Chondrocyte (in vitro differentiated cells): ENCODE measurements around the gene NARS2. TPM values are rescaled to one million over a fixed set of nuclear protein-coding genes. Genes with fewer than 3 reads are reported as not detected.

Experiments used
- DNase-seq: peaks from one replicate; pipeline ENCODE4 v3.0.0; 2021; ENCODE audit warnings: mixed read lengths, low spot score
- H3K27ac Mint-ChIP-seq: one replicate; pipeline ENCODE4 v1.8.0; 2021; ENCODE audit warnings: mild to moderate bottlenecking, moderate library complexity, mixed read lengths; ENCODE audit not compliant: unreplicated experiment
- H3K27me3 Mint-ChIP-seq: 2 replicates; pipeline ENCODE4 v1.8.0; 2021; ENCODE audit warnings: low read depth, mixed read lengths
- H3K36me3 Mint-ChIP-seq: 2 replicates; pipeline ENCODE4 v1.8.0; 2021; ENCODE audit warnings: low read depth, mixed read lengths
- H3K4me1 Mint-ChIP-seq: 2 replicates; pipeline ENCODE4 v1.8.0; 2021; ENCODE audit warnings: low read depth, mild to moderate bottlenecking, mixed read lengths
- H3K4me3 Mint-ChIP-seq: one replicate; pipeline ENCODE4 v1.8.0; 2021; ENCODE audit warnings: mild to moderate bottlenecking, moderate library complexity, mixed read lengths; ENCODE audit not compliant: unreplicated experiment
- H3K9me3 Mint-ChIP-seq: 2 replicates; pipeline ENCODE4 v1.8.0; 2021; ENCODE audit warnings: low read depth, mixed read lengths
- CTCF ChIP-seq: fragments of 200-600 bp; sonication (generic); IDR thresholded peaks from 2 replicates; pipeline ENCODE4 v1.5.0; 2021; ENCODE audit warnings: antibody characterized with exemption, mild to moderate bottlenecking, moderate library complexity
- total RNA-seq: library from RNA; stranded (reverse); gene quantifications from 3 replicates; pipeline ENCODE4 v1.2.1, GENCODE V29; 2021

Gene NARS2
- total RNA-seq, 1 donor from 2014 or later: 12.4 TPM

DNA sequence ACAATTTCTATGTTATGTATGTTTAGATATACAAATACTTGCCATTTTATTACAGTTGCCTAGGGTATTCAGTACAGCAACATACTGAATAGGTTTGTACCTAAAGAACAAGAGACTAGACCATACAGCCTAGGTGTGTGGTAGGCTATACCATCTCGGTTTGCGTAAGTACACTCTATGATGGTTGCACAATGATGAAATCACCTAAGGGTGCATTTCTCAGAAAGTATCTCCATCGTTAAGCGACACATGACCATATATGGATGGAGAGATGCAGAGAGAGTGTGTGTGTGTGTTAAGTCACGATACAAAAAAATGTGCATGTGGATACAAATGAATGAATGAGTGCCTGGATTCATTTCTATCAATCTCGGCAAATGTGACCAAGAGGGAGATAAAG is 37.7 kb downstream of the NARS2 start:
- Mint-ChIP-seq H3K36me3 (peaks cover 2% of the 10 kb centered on the region), H3K27ac (no peak overlapping the region), H3K9me3 (no peaks in the 10 kb centered on the region), H3K27me3 (no peaks in the 10 kb centered on the region), H3K4me3 (no peak overlapping the region), H3K4me1 (peaks cover 23% of the 10 kb centered on the region)
- no peak for TF ChIP-seq CTCF
- DNase-seq: no peak

DNA sequence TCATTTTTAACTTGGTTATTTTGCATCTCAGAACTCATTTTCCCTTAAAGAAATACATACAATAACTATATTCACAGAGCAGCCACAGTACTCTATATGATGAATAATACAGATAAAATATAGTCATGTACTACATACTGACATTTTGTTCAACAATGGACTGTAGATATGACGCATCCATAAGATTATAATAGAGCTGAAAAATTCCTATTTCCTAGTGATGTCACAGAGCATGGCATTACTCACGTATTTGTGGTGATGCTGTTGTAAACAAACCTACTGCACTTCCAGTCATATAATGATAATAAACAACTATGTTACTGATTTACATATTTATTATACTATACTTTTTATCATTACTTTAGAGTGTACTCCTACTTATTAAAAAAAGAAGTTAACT is 38.7 kb downstream of the NARS2 start:
- Mint-ChIP-seq H3K27ac (no peak overlapping the region), H3K9me3 (no peaks in the 10 kb centered on the region), H3K27me3 (no peaks in the 10 kb centered on the region), H3K4me3 (no peak overlapping the region), H3K4me1 (peaks cover 21% of the 10 kb centered on the region), H3K36me3 (peaks cover 2% of the 10 kb centered on the region)
- TF ChIP-seq CTCF: no peak
- DNase-seq: no peak

DNA sequence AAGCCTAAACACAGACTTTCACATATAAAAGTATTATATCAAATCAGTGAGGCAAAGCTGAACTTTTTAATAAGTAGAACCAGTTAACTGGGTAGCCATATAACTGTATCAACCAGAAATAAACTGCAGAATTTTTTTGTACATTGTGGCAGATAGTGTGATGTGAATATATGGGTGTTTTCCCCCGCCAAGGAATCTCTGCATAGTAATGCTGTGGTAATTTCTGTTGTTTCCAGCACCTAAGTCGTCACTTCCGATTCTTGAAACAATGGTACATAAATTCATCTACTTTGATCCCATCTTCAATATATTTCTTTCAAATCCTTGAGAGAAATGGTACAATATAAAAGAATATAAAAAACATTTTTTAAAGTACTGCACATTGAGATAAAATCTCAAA is 39.6 kb downstream of the NARS2 start:
- Mint-ChIP-seq H3K4me1 (peaks cover 16% of the 10 kb centered on the region), H3K9me3 (no peaks in the 10 kb centered on the region), H3K27ac (no peak overlapping the region), H3K4me3 (no peak overlapping the region), H3K36me3 (peaks cover 2% of the 10 kb centered on the region), H3K27me3 (no peaks in the 10 kb centered on the region)
- no peak for DNase-seq
- TF ChIP-seq CTCF: no peak

DNA sequence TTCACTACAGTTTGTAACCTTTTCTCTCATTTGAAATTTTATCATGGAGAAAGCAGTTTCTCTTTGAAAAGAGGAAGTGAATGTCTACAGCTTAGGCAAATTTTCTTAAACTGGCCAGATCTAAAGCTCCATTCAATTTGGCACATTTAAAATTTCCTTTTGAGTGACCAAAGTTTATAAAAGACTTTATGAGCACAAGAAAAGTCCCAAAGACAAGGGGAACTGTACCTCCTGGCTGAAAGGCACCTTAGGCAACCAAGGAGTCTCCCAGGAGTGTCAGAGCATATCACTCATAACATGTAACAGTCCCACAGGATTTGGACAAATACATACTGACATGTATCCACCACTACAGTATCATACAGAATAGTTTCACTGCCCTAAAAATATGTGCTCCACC is 41.3 kb downstream of the NARS2 start:
- Mint-ChIP-seq H3K36me3 (peaks cover 1% of the 10 kb centered on the region), H3K27ac (no peak overlapping the region), H3K9me3 (no peaks in the 10 kb centered on the region), H3K4me3 (no peak overlapping the region), H3K4me1 (peaks cover 4% of the 10 kb centered on the region), H3K27me3 (no peaks in the 10 kb centered on the region)
- no peak for TF ChIP-seq CTCF
- DNase-seq: no peak

DNA sequence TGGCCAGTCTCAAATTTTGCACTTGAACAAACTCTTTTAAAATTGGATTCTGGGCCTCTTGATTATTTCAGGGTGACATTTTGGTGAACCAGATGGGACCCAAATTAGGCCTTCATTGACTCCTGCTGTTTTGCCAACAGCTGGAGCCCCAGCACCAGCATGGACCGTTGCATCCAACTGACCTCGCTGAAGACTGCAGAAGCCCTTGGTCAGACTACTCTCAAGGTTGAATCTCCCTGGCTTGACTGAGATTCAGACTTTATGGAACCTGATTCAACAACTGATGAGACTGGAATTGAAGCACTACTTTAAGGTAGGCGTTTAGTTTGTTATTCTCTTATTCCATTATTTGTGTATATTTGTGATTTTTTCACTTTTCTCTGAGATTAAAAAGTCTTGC is 41.7 kb downstream of the NARS2 start:
- no peak overlapping the region for H3K27ac Mint-ChIP-seq
- H3K36me3 Mint-ChIP-seq: no peaks in the 10 kb centered on the region
- no peak overlapping the region for H3K4me3 Mint-ChIP-seq
- H3K9me3 Mint-ChIP-seq: no peaks in the 10 kb centered on the region
- H3K27me3 Mint-ChIP-seq: no peaks in the 10 kb centered on the region
- no peak for DNase-seq
- TF ChIP-seq CTCF: no peak
- H3K4me1 Mint-ChIP-seq: peaks cover 4% of the 10 kb centered on the region
